ENCODE data around the gene FBLN7.
"Not testable (repeated sequence)": the region's sequence is repeated elsewhere in the genome, so short reads cannot be mapped to it uniquely, and the experiment has no call there.

Gene FBLN7

GRCh38 chr2:112187046-112187715 lies 49.0 kb downstream of the FBLN7 start:
- no peak for DNase-seq

GRCh38 chr2:112187805-112188596 lies 49.8 kb downstream of the FBLN7 start:
- DNase-seq, result no peak

DNA sequence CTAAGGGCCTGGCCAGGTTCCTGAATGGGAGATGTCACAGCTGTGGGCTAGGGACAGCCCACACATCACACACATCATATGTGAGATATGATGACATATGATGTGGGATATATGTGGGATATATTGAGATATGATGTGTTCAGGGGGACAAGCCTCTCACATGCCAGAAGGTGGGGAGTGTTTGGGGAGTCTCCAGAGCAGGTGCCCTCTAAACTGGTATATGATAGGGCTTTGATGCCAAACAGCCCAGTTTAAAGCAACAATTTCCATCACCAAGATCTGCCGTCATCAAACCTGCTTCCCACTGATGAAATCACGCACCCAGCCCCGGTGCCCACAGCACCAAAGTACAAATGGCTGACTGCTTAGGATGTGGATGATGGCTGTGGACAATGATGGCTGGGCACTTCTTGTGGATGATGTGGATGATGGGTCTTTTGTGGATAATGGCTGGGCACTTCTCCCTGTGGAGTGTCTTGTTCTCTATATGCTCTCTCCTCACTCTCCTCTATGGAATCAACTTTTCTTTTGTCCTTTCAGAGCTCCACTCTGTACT lies 50.9 kb downstream of the FBLN7 start:
- DNase-seq, result no peak

DNA sequence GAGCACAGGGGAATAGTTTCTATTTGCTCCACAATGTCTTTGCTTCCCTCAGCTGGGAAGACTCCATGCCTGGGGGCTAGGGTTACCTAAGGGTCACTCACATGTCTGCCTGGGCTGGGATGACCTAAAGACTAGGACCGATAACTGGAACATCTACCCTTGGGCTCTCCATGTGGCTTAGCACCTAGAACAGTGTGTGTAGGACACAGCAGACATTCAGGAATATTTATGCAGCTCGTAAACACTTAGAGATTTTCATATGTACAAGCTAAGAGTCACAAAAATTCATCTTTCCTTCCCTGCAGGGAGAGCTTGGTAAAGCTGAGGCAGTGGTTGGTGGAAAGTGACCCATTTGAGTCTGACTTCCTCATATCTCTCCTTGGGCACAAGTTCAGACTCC lies 55.8 kb downstream of the FBLN7 start:
- no peak for DNase-seq

GRCh38 chr2:112194482-112194881 lies 56.3 kb downstream of the FBLN7 start:
- DNase-seq, result no peak

- no peak for DNase-seq
Observed at GRCh38 chr2:112195167-112195766, 57.1 kb downstream of the FBLN7 start.

DNA sequence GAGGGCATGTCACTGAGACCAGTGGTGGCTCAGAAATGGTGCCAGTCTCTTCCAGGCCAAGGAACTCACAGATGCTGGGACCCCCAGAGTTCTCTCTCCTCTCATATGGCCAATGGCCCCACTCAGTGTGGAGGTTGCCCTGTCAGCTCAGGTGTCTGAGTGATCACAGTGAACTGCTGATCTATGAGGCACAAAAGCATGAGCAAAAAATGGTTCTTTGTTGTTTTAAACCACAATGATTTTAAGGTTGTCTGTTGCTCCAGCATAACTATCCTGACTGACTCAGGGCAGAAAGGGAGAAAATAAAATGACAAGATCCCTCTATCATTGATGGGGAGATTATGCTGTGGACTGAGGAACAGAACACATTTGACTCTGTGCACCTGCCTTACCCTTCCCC lies 57.8 kb downstream of the FBLN7 start:
- no peak for DNase-seq

GRCh38 chr2:112197868-112198267 lies 59.7 kb downstream of the FBLN7 start:
- DNase-seq, result no peak

GRCh38 chr2:112198780-112199179 lies 60.6 kb downstream of the FBLN7 start:
- DNase-seq, result no peak

- DNase-seq, result no peak
Observed at GRCh38 chr2:112199188-112199587, 61.0 kb downstream of the FBLN7 start.

DNA sequence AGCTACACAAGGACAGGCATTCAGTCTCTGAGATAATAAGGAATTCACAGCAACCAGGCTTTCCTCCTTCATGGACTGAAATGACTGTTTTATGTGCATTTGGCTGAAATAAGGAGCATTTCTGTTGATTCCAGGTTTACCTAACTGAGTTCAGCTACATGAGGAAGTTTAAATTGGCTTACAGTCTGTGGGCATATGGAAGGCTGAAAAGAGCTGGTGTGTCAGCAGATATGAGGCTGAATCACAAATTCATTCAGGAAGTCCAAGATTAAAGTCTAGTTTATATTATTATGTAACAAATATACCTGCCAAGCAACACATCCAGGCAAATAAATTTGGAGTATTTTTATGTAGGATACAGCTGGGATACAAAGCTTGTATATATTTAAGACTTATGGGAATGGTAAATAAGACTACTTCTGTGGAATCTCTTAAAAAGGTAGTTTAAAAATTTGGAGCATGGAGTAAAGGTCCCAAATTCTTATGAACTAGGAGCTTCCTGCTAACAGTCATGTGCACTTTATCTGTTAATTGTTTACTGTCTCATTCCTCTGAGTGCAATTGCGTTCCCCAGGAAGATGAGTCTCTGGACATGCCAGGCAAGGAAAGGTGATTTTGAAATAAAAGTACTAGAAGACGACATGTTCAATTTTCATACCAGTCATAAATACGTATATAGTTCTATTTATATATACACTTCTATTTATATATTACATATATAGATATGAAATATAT lies 63.7 kb downstream of the FBLN7 start:
- DNase-seq, result no peak

GRCh38 chr2:112204411-112204810 lies 66.2 kb downstream of the FBLN7 start:
- no peak for DNase-seq

DNA sequence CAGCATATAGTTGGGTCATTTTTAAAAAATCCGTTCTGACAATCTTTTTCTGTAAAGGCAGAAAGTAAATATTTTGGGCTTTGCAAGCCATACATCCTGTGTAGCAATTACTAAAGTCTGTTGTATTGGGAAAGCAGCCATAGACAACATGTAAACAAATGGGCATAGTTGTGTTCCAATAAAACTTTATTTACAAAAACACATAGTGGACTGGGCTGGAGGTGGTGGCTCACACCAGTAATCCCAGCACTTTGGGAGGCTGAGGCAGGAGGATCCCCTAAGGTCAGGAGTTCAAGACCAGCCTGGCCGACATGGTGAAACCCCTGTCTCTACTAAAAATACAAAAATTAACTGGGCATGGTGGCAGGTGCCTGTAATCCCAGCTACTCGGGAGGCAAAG lies 69.7 kb downstream of the FBLN7 start:
- not testable (repeated sequence) for DNase-seq

DNA sequence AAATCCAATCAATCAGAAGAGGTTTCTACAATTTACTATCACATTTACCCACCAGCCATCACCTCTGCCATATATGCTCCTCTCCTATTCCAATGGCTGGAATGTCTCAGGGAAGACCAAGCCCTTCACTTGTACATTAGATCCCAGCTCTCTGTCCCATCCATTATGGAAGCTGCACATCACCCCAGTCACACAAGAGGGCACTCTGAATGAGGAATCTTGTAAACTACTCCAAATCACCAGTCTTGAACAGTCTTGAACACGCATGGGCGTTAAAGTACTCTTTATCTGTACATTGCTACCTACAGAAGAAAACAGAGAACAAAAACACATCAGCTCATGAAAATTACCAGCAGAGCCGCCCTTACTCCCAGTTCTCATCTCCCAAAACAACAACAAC lies 78.0 kb downstream of the FBLN7 start:
- DNase-seq, result no peak

DNA sequence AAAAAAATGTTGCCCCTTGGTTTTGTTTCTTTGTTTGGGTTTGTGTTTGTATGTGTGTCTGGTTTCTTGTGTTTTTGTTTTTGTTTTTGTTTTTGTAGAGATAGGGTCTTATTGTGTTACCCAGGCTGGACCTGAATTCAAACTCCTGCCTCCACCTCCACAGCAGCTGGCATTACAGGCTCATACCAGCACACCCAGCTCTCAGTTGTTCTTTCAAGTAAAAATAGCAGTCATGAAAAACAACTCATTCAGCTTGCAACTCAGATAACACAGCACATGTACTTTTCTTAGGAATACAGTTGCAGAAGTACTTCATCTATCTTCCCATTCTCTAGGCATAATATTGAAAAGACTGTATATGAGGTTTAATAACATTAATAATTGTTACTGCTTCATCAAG lies 79.7 kb downstream of the FBLN7 start:
- no peak for DNase-seq

DNA sequence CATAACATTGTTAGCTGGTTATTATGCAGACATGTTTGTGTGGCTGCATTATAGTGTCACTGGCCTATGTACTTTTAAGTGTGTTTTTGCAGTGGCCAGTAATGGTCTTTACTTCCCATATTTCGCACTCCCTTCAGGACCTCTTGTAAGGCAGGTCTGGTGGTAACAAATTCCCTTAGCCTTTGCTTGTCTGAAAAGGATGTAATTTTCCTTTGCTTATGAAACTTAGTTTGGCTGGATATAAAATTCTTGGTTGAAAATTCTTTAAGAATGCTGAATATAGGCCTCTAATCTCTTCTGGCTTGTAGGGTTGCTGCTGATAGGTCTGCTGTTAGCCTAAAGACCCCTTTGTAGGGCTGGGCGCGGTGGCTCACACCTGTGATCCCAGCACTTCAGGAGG lies 82.0 kb downstream of the FBLN7 start:
- no peak for DNase-seq

GRCh38 chr2:112220831-112221230 lies 82.6 kb downstream of the FBLN7 start:
- DNase-seq, result no peak

DNA sequence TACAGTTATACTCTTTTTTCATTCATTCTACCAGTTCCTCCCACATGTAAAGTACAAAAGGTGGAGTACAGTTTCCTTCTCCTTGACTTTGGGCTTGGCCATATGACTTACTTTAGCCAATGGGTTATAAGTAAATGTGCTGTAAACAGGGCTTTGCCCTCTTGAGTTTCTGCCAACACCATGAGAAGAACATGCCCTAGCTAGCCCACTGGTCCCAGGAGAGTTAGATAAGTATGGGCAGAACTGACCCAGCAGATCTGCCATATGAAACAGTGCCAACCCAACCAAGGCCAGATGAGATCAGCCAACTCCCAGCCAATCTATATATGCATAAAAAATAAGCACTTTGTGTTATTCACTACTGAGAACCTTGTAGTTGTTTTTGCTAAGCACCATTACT lies 91.2 kb downstream of the FBLN7 start:
- no peak for DNase-seq

- DNase-seq, result no peak
Observed at GRCh38 chr2:112230371-112230770, 92.2 kb downstream of the FBLN7 start.

Data from eye (tissue), 1 donor.